GM19395 (cell line): ENCODE measurements around the gene DDX5.

ENCODE experiments used
- ATAC-seq: cut with Tn5 transposase; IDR thresholded peaks from one replicate; pipeline ENCODE4 v1.9.1; 2021; ENCODE audit warnings: mild to moderate bottlenecking, moderate library complexity; ENCODE audit not compliant: unreplicated experiment

DDX5 gene

DNA sequence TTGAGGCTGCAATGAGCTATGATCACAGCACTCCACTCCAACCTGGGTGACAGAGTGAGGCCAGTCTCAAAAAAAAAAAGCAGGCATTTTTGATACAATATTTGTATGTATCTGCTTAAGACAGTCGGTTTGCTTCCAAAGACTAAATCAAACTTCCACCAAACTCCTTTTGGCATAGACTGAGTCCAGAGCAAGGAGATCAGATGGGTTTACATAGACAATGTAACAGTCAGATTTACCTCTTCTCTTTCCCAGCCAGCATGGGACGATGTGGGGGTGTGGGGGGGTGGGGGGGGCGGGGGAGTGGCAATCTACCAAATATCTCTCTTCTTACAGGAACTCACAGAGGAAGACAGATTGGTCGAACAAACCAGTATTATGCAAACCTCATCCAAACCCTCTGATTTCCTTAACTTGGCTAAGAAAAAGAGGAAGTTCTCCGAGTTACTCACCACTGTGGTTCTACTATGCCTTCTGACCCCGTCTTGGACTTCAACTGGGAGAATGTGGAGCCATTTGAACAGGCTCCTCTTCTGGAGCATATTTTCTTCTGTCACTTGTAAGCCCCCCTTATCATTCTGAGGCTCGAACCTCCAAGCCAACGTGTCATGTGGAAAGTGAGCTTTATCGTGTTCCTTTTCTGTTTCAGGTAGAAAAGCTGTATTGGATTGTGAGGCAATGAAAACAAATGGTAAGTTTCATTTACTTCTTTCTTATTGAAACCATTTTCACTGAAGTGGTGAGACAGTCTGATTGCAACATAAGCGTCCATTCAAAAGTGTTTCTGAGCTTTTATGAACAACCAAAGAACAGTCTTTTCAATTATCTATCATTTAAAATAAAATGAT is 57.2 kb downstream of the DDX5 start, which contains the start of gene MILR1:
Gene MILR1, plus strand, starts transcription at position 451 of the 848 bp plus-strand sequence. Its CDS starts 54 bp downstream, at position 505.
- peak; percentile 78 for ATAC-seq
